Measurements from ENCODE around the gene RAD23A.
A peak's percentile ranks its signal among the peaks of the same experiment; 100 is the strongest.
"Not testable (repeated sequence)": the region's sequence is repeated elsewhere in the genome, so short reads cannot be mapped to it uniquely, and the experiment has no call there.

The RAD23A gene

GRCh38 chr19:12955575-12955974 is 9.9 kb downstream of the RAD23A start:
- DNase-seq (ENCODE audit: low read depth in 3 of 3), result not testable (repeated sequence)

GRCh38 chr19:12955996-12956395 is 10.3 kb downstream of the RAD23A start:
- DNase-seq (ENCODE audit: low read depth in 3 of 3), result no peak

- DNase-seq (ENCODE audit: low read depth in 3 of 3), result peak; percentile 65 to 81 (median 78)
Observed at GRCh38 chr19:12956446-12957388, 11.1 kb downstream of the RAD23A start, which contains the start of gene GADD45GIP1. Gene GADD45GIP1 (minus strand): TSS chr19:12957223. CDS start chr19:12957212, 11 bp downstream.

GRCh38 chr19:12957389-12957952 is 11.8 kb downstream of the RAD23A start:
- DNase-seq (ENCODE audit: low read depth in 3 of 3), result not testable (repeated sequence)

- DNase-seq (ENCODE audit: low read depth in 3 of 3), result no peak
Observed at GRCh38 chr19:12959481-12959880, 13.8 kb downstream of the RAD23A start.

GRCh38 chr19:12965017-12965811 is 19.6 kb downstream of the RAD23A start:
- DNase-seq (ENCODE audit: low read depth in 3 of 3), result peak; percentile 68 to 75 (median 72)

- no peak for DNase-seq (ENCODE audit: low read depth in 3 of 3)
Observed at GRCh38 chr19:12965812-12966135, 20.1 kb downstream of the RAD23A start.

- DNase-seq (ENCODE audit: low read depth in 3 of 3), result no peak
Observed at GRCh38 chr19:12967907-12968306, 22.2 kb downstream of the RAD23A start.

- DNase-seq (ENCODE audit: low read depth in 3 of 3), result no peak
Observed at GRCh38 chr19:12969292-12969988, 23.8 kb downstream of the RAD23A start, which contains the start of gene DAND5. Gene DAND5 (plus strand): TSS chr19:12969576. CDS start chr19:12969661, 85 bp downstream.

- no peak for DNase-seq (ENCODE audit: low read depth in 3 of 3)
Observed at GRCh38 chr19:12970070-12970820, 24.6 kb downstream of the RAD23A start.

GRCh38 chr19:12973236-12973635 is 27.6 kb downstream of the RAD23A start:
- no peak for DNase-seq (ENCODE audit: low read depth in 3 of 3)

- DNase-seq (ENCODE audit: low read depth in 3 of 3), result no peak
Observed at GRCh38 chr19:12974301-12975220, 28.9 kb downstream of the RAD23A start.

GRCh38 chr19:12975221-12975741 is 29.6 kb downstream of the RAD23A start:
- DNase-seq (ENCODE audit: low read depth in 3 of 3), result no peak

- not testable (repeated sequence) for DNase-seq (ENCODE audit: low read depth in 3 of 3)
Observed at GRCh38 chr19:12976109-12976508, 30.4 kb downstream of the RAD23A start.

- DNase-seq (ENCODE audit: low read depth in 3 of 3), result no peak
Observed at GRCh38 chr19:12979974-12980373, 34.3 kb downstream of the RAD23A start.

- no peak for DNase-seq (ENCODE audit: low read depth in 3 of 3)
Observed at GRCh38 chr19:12982648-12983047, 37.0 kb downstream of the RAD23A start.

GRCh38 chr19:12983091-12983490 is 37.4 kb downstream of the RAD23A start:
- no peak for DNase-seq (ENCODE audit: low read depth in 3 of 3)

GRCh38 chr19:12983542-12984142 is 38.0 kb downstream of the RAD23A start:
- DNase-seq (ENCODE audit: low read depth in 3 of 3), result peak; percentile 67 to 78 (median 75)

GRCh38 chr19:12984143-12984627 is 38.5 kb downstream of the RAD23A start:
- DNase-seq (ENCODE audit: low read depth in 3 of 3), result no peak
